Activated CD8-positive, alpha-beta memory T cell treated with anti-CD3 and anti-CD28 coated beads, Interleukin-2, amount 50 U/mL, for 1 hour (primary cell): ENCODE measurements around the gene NYAP2.

ENCODE experiments used
- DNase-seq: peaks from one replicate; pipeline ENCODE4 v3.0.0-alpha.2; 2020; ENCODE audit errors: extremely low read depth

The NYAP2 gene

GRCh38 chr2:225486236-225486635 lies 86.7 kb downstream of the NYAP2 start:
- DNase-seq, result no peak

- DNase-seq, result no peak
These were observed 88.4 kb downstream of the NYAP2 start for GRCh38 chr2:225487878-225488416.

- DNase-seq, result no peak
These were observed 89.2 kb downstream of the NYAP2 start for GRCh38 chr2:225488743-225489142.

- no peak for DNase-seq
These were observed 94.0 kb downstream of the NYAP2 start for GRCh38 chr2:225493420-225494099.

- no peak for DNase-seq
These were observed 94.6 kb downstream of the NYAP2 start for GRCh38 chr2:225494100-225494459.

- DNase-seq, result no peak
These were observed 96.2 kb downstream of the NYAP2 start for GRCh38 chr2:225495706-225496105.

- no peak for DNase-seq
These were observed 97.1 kb downstream of the NYAP2 start for GRCh38 chr2:225496568-225496967.

- no peak for DNase-seq
These were observed 97.7 kb downstream of the NYAP2 start for GRCh38 chr2:225497166-225497565.

GRCh38 chr2:225501022-225501421 lies 101.5 kb downstream of the NYAP2 start:
- no peak for DNase-seq

GRCh38 chr2:225502971-225503370 lies 103.5 kb downstream of the NYAP2 start:
- DNase-seq, result no peak

GRCh38 chr2:225510796-225511195 lies 111.3 kb downstream of the NYAP2 start:
- no peak for DNase-seq

GRCh38 chr2:225512469-225512868 lies 113.0 kb downstream of the NYAP2 start:
- no peak for DNase-seq

GRCh38 chr2:225512876-225513540 lies 113.5 kb downstream of the NYAP2 start:
- DNase-seq, result no peak

- no peak for DNase-seq
These were observed 115.5 kb downstream of the NYAP2 start for GRCh38 chr2:225515033-225515432.

GRCh38 chr2:225526760-225527390 lies 127.4 kb downstream of the NYAP2 start:
- DNase-seq, result no peak

GRCh38 chr2:225531559-225531958 lies 132.0 kb downstream of the NYAP2 start:
- no peak for DNase-seq

- DNase-seq, result no peak
These were observed 132.6 kb downstream of the NYAP2 start for GRCh38 chr2:225532096-225532495.

- DNase-seq, result no peak
These were observed 134.5 kb downstream of the NYAP2 start for GRCh38 chr2:225534037-225534436.

- no peak for DNase-seq
These were observed 135.2 kb downstream of the NYAP2 start for GRCh38 chr2:225534697-225535096.

- no peak for DNase-seq
These were observed 136.5 kb downstream of the NYAP2 start for GRCh38 chr2:225536036-225536435.

GRCh38 chr2:225543626-225544025 lies 144.1 kb downstream of the NYAP2 start:
- DNase-seq, result no peak

- no peak for DNase-seq
These were observed 157.0 kb downstream of the NYAP2 start for GRCh38 chr2:225556461-225556860.
